Vagina (tissue), 2 donors: ENCODE results near the gene TPBGL.
"Not testable (repeated sequence)": the region's sequence is repeated elsewhere in the genome, so short reads cannot be mapped to it uniquely, and the experiment has no call there.

Source experiments
- POLR2A ChIP-seq, 2 donors: fragments of 450-650 bp; IDR thresholded peaks; one replicate each; pipeline ENCODE4 v1.6.1; 2017; ENCODE audit warnings: antibody characterized with exemption in 2 of 2, mild to moderate bottlenecking in 2 of 2, moderate library complexity in 2 of 2
- POLR2AphosphoS5 ChIP-seq, 2 donors: sonication (generic); formaldehyde crosslinking; IDR thresholded peaks; one replicate each; pipeline ENCODE4 v1.9.0; 2017; ENCODE audit warnings: antibody characterized with exemption in 2 of 2, mild to moderate bottlenecking in 2 of 2, low read depth in 1 of 2; ENCODE audit not compliant: insufficient read depth in 1 of 2
- TF ChIP-seq, protein P1 (sequence below), 3 experiments: fragments of 450-650 bp in 2 of 3; fragments of 200-600 bp in 1 of 3; sonication (generic) in 1 of 3; IDR thresholded peaks; one replicate each; pipeline ENCODE4 v1.5.1; 2017 to 2019; ENCODE audit warnings: antibody characterized with exemption in 3 of 3, mild to moderate bottlenecking in 2 of 3, moderate library complexity in 2 of 3

- TF ChIP-seq POLR2A (IDR thresholded peaks at IDR 0.05); POLR2AphosphoS5 (IDR thresholded peaks at IDR 0.05; ENCODE audit: insufficient read depth in 1 of 2, low read depth in 1 of 2): not testable (repeated sequence)
- TF ChIP-seq, protein P1, sequence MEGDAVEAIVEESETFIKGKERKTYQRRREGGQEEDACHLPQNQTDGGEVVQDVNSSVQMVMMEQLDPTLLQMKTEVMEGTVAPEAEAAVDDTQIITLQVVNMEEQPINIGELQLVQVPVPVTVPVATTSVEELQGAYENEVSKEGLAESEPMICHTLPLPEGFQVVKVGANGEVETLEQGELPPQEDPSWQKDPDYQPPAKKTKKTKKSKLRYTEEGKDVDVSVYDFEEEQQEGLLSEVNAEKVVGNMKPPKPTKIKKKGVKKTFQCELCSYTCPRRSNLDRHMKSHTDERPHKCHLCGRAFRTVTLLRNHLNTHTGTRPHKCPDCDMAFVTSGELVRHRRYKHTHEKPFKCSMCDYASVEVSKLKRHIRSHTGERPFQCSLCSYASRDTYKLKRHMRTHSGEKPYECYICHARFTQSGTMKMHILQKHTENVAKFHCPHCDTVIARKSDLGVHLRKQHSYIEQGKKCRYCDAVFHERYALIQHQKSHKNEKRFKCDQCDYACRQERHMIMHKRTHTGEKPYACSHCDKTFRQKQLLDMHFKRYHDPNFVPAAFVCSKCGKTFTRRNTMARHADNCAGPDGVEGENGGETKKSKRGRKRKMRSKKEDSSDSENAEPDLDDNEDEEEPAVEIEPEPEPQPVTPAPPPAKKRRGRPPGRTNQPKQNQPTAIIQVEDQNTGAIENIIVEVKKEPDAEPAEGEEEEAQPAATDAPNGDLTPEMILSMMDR (IDR thresholded peaks at IDR 0.05): not testable (repeated sequence)
Observed at GRCh38 chr11:75274716-75275115, 34.1 kb downstream of the TPBGL start.
